Activated CD4-positive, alpha-beta T cell treated with anti-CD3 and anti-CD28 coated beads for 36 hours (primary cell): ENCODE data around the gene HTR5A. TPM values are rescaled to one million over a fixed set of nuclear protein-coding genes. Genes with fewer than 3 reads are reported as not detected.
"Not testable (repeated sequence)": the region's sequence is repeated elsewhere in the genome, so short reads cannot be mapped to it uniquely, and the experiment has no call there.

Source experiments
- ATAC-seq: fragments of 200-7000 bp; cut with Tn5 transposase; one replicate; pipeline ENCODE4 v1.10.0; 2021; ENCODE audit warnings: mild to moderate bottlenecking, moderate library complexity
- CTCF ChIA-PET: fragments of 350-600 bp; sonication (Branson Sonifier 250); formaldehyde crosslinking; loops from one replicate; lab custom pipeline; 2021; ENCODE audit warnings: antibody characterized with exemption; lab: Charles Lee
- POLR2A ChIA-PET: fragments of 350-600 bp; sonication (Branson Sonifier 250); formaldehyde crosslinking; loops from one replicate; lab custom pipeline; 2021; ENCODE audit warnings: antibody characterized with exemption, inconsistent platforms; lab: Charles Lee
- DNase-seq: peaks from one replicate; pipeline ENCODE4 v3.0.0-alpha.2; 2020
- H3K27ac Mint-ChIP-seq: one replicate; pipeline ENCODE4 v1.8.0; 2021; ENCODE audit warnings: mixed read lengths
- H3K27me3 Mint-ChIP-seq: one replicate; pipeline ENCODE4 v1.8.0; 2021; ENCODE audit warnings: mixed read lengths
- H3K36me3 Mint-ChIP-seq: one replicate; pipeline ENCODE4 v1.8.0; 2021; ENCODE audit warnings: low read depth, mixed read lengths
- H3K4me1 Mint-ChIP-seq: one replicate; pipeline ENCODE4 v1.8.0; 2021; ENCODE audit warnings: mixed read lengths
- H3K4me3 Mint-ChIP-seq: one replicate; pipeline ENCODE4 v1.8.0; 2021; ENCODE audit warnings: mild to moderate bottlenecking, moderate library complexity, mixed read lengths
- H3K9me3 Mint-ChIP-seq: one replicate; pipeline ENCODE4 v1.8.0; 2021; ENCODE audit warnings: low read depth, mixed read lengths
- intact Hi-C, 2 experiments: fragments of 100-400 bp; cut with DNase I in 1 of 2; cut with micrococcal nuclease in 1 of 2; formaldehyde crosslinking; loops; one replicate each; pipeline versions ENCODE4 v1.14.2 to v1.15.1; 2022 to 2024; cut with DNase I, micrococcal nuclease
- total RNA-seq, 2 experiments: library from RNA; stranded (reverse); gene quantifications; one replicate each; pipeline ENCODE4 v1.2.3, GENCODE V29; 2021

Gene HTR5A
- total RNA-seq, result not detected

- peaks cover 32% of the 10 kb centered on the region for H3K27me3 Mint-ChIP-seq
- peak; percentile 93 for DNase-seq
- H3K27ac Mint-ChIP-seq, result no peak within 1 kb of the TSS
- H3K4me1 Mint-ChIP-seq, result no peaks in the 10 kb centered on the region
- H3K36me3 Mint-ChIP-seq, result no peaks in the 10 kb centered on the region
- peak; percentile 100 for ATAC-seq
- H3K4me3 Mint-ChIP-seq, result no peak within 1 kb of the TSS
- intact Hi-C loops, result loop anchor here in 1 of 2 experiments (1.0 to 5.0 kb wide), 4 partner anchors 67 to 272 kb away; partner anchors contain the start of genes INSIG1 and PAXIP1
- POLR2A ChIA-PET, result no interaction called here
- no peaks in the 10 kb centered on the region for H3K9me3 Mint-ChIP-seq
- CTCF ChIA-PET, result no interaction called here
Observed at GRCh38 chr7:155069992-155070751, at the start of gene HTR5A. TSS of gene HTR5A (plus strand) at chr7:155070324. CDS start at chr7:155070900, 576 bp downstream.

GRCh38 chr7:155020996-155021395 is 49.1 kb upstream of the HTR5A start:
- H3K36me3 Mint-ChIP-seq, result no peaks in the 10 kb centered on the region
- H3K27ac Mint-ChIP-seq, result no peak overlapping the region
- ChIA-PET POLR2A (no interaction called here), CTCF (interaction anchor here (1.6 to 2.3 kb wide), 2 partner anchors 10 to 12 kb away, joined by 3 to 5 read pairs; no protein-coding TSS in a partner anchor)
- H3K9me3 Mint-ChIP-seq, result no peaks in the 10 kb centered on the region
- intact Hi-C loops, result no loop called here
- no peak for DNase-seq
- H3K27me3 Mint-ChIP-seq, result peaks cover 3% of the 10 kb centered on the region
- ATAC-seq, result no peak
- no peaks in the 10 kb centered on the region for H3K4me1 Mint-ChIP-seq
- no peak overlapping the region for H3K4me3 Mint-ChIP-seq

- no peaks in the 10 kb centered on the region for H3K36me3 Mint-ChIP-seq
- ChIA-PET POLR2A (no interaction called here), CTCF (interaction anchor here (1.6 to 2.3 kb wide), 2 partner anchors 11 to 13 kb away, joined by 3 to 5 read pairs; no protein-coding TSS in a partner anchor)
- H3K27me3 Mint-ChIP-seq, result peaks cover 3% of the 10 kb centered on the region
- no peak for ATAC-seq
- intact Hi-C loops, result no loop called here
- no peaks in the 10 kb centered on the region for H3K4me1 Mint-ChIP-seq
- H3K27ac Mint-ChIP-seq, result no peak overlapping the region
- no peaks in the 10 kb centered on the region for H3K9me3 Mint-ChIP-seq
- no peak for DNase-seq
- no peak overlapping the region for H3K4me3 Mint-ChIP-seq
Observed at GRCh38 chr7:155021699-155022145, 48.4 kb upstream of the HTR5A start.

GRCh38 chr7:155027879-155028278 is 42.2 kb upstream of the HTR5A start:
- CTCF ChIA-PET, result no interaction called here
- no peak for ATAC-seq

GRCh38 chr7:155032978-155033377 is 37.1 kb upstream of the HTR5A start:
- no peaks in the 10 kb centered on the region for H3K4me1 Mint-ChIP-seq
- peaks cover 1% of the 10 kb centered on the region for H3K9me3 Mint-ChIP-seq
- DNase-seq, result no peak
- peaks cover 8% of the 10 kb centered on the region for H3K27me3 Mint-ChIP-seq
- H3K27ac Mint-ChIP-seq, result no peak overlapping the region
- no peak for ATAC-seq
- POLR2A ChIA-PET, result no interaction called here
- no peak overlapping the region for H3K4me3 Mint-ChIP-seq
- no peaks in the 10 kb centered on the region for H3K36me3 Mint-ChIP-seq
- CTCF ChIA-PET, result no interaction called here
- intact Hi-C loops, result no loop called here

More at GRCh38 chr7:155027879-155028278, 42.2 kb upstream of the HTR5A start:
- Mint-ChIP-seq H3K27me3 (peaks cover 3% of the 10 kb centered on the region), H3K27ac (no peak overlapping the region), H3K9me3 (peaks cover 1% of the 10 kb centered on the region), H3K4me3 (no peak overlapping the region), H3K36me3 (no peaks in the 10 kb centered on the region), H3K4me1 (no peaks in the 10 kb centered on the region)
- DNase-seq, result no peak
- intact Hi-C loops, result no loop called here
- POLR2A ChIA-PET, result no interaction called here

GRCh38 chr7:155034495-155034894 is 35.6 kb upstream of the HTR5A start:
- ATAC-seq, intact Hi-C loops, CTCF ChIA-PET, DNase-seq, POLR2A ChIA-PET, H3K27ac Mint-ChIP-seq, H3K4me1 Mint-ChIP-seq, H3K36me3 Mint-ChIP-seq, H3K9me3 Mint-ChIP-seq, H3K4me3 Mint-ChIP-seq: not testable (repeated sequence)
- peaks cover 10% of the 10 kb centered on the region for H3K27me3 Mint-ChIP-seq

GRCh38 chr7:155038335-155038734 is 31.8 kb upstream of the HTR5A start:
- ChIA-PET POLR2A (no interaction called here), CTCF (interaction anchor here (0.9 kb wide), 1 partner anchor 54 kb away, joined by 3 read pairs; no protein-coding TSS in a partner anchor)
- H3K9me3 Mint-ChIP-seq, result no peaks in the 10 kb centered on the region
- no peak overlapping the region for H3K27ac Mint-ChIP-seq
- DNase-seq (no peak), ATAC-seq (no peak)
- no peaks in the 10 kb centered on the region for H3K36me3 Mint-ChIP-seq
- intact Hi-C loops, result no loop called here
- peaks cover 26% of the 10 kb centered on the region for H3K27me3 Mint-ChIP-seq
- no peaks in the 10 kb centered on the region for H3K4me1 Mint-ChIP-seq
- H3K4me3 Mint-ChIP-seq, result no peak overlapping the region

GRCh38 chr7:155043756-155044155 is 26.4 kb upstream of the HTR5A start:
- H3K27me3 Mint-ChIP-seq, result peaks cover 22% of the 10 kb centered on the region
- H3K36me3 Mint-ChIP-seq, result no peaks in the 10 kb centered on the region
- CTCF ChIA-PET, result no interaction called here
- intact Hi-C loops, result no loop called here
- no peak for ATAC-seq
- POLR2A ChIA-PET, result no interaction called here
- no peaks in the 10 kb centered on the region for H3K9me3 Mint-ChIP-seq
- H3K4me3 Mint-ChIP-seq, result no peak overlapping the region
- no peak overlapping the region for H3K27ac Mint-ChIP-seq
- H3K4me1 Mint-ChIP-seq, result no peaks in the 10 kb centered on the region
- no peak for DNase-seq

- Mint-ChIP-seq H3K36me3 (no peaks in the 10 kb centered on the region), H3K4me3 (no peak overlapping the region), H3K27ac (no peak overlapping the region), H3K27me3 (peaks cover 7% of the 10 kb centered on the region), H3K4me1 (no peaks in the 10 kb centered on the region), H3K9me3 (no peaks in the 10 kb centered on the region)
- CTCF ChIA-PET, result no interaction called here
- DNase-seq (no peak), ATAC-seq (no peak)
- intact Hi-C loops, result no loop called here
- POLR2A ChIA-PET, result no interaction called here
Observed at GRCh38 chr7:155048006-155048405, 22.1 kb upstream of the HTR5A start.

GRCh38 chr7:155051355-155051754 is 18.8 kb upstream of the HTR5A start:
- POLR2A ChIA-PET, result no interaction called here
- CTCF ChIA-PET, result no interaction called here
- Mint-ChIP-seq H3K27me3 (peaks cover 6% of the 10 kb centered on the region), H3K9me3 (no peaks in the 10 kb centered on the region), H3K4me3 (no peak overlapping the region), H3K36me3 (no peaks in the 10 kb centered on the region), H3K4me1 (no peaks in the 10 kb centered on the region), H3K27ac (no peak overlapping the region)
- ATAC-seq, result no peak
- DNase-seq, result no peak
- intact Hi-C loops, result no loop called here

GRCh38 chr7:155053002-155053401 is 17.1 kb upstream of the HTR5A start:
- H3K27me3 Mint-ChIP-seq, result peaks cover 10% of the 10 kb centered on the region
- POLR2A ChIA-PET, result no interaction called here
- intact Hi-C loops, result no loop called here
- ATAC-seq (no peak), DNase-seq (no peak)
- H3K36me3 Mint-ChIP-seq, result no peaks in the 10 kb centered on the region
- CTCF ChIA-PET, result no interaction called here
- no peaks in the 10 kb centered on the region for H3K4me1 Mint-ChIP-seq
- no peak overlapping the region for H3K4me3 Mint-ChIP-seq
- no peak overlapping the region for H3K27ac Mint-ChIP-seq
- H3K9me3 Mint-ChIP-seq, result no peaks in the 10 kb centered on the region

- intact Hi-C loops, result no loop called here
- H3K27me3 Mint-ChIP-seq, result peaks cover 15% of the 10 kb centered on the region
Observed at GRCh38 chr7:155054761-155055160, 15.4 kb upstream of the HTR5A start.

More at GRCh38 chr7:155054761-155055160, 15.4 kb upstream of the HTR5A start:
- Mint-ChIP-seq H3K9me3 (no peaks in the 10 kb centered on the region), H3K4me1 (no peaks in the 10 kb centered on the region), H3K4me3 (no peak overlapping the region), H3K27ac (no peak overlapping the region), H3K36me3 (no peaks in the 10 kb centered on the region)
- ChIA-PET CTCF (no interaction called here), POLR2A (no interaction called here)
- DNase-seq (no peak), ATAC-seq (no peak)
